ENCODE measurements around the gene TMPRSS11E.
A peak's percentile ranks its signal among the peaks of the same experiment; 100 is the strongest.
"Not testable (repeated sequence)": the region's sequence is repeated elsewhere in the genome, so short reads cannot be mapped to it uniquely, and the experiment has no call there.

TMPRSS11E gene, protein sequence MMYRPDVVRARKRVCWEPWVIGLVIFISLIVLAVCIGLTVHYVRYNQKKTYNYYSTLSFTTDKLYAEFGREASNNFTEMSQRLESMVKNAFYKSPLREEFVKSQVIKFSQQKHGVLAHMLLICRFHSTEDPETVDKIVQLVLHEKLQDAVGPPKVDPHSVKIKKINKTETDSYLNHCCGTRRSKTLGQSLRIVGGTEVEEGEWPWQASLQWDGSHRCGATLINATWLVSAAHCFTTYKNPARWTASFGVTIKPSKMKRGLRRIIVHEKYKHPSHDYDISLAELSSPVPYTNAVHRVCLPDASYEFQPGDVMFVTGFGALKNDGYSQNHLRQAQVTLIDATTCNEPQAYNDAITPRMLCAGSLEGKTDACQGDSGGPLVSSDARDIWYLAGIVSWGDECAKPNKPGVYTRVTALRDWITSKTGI

DNA sequence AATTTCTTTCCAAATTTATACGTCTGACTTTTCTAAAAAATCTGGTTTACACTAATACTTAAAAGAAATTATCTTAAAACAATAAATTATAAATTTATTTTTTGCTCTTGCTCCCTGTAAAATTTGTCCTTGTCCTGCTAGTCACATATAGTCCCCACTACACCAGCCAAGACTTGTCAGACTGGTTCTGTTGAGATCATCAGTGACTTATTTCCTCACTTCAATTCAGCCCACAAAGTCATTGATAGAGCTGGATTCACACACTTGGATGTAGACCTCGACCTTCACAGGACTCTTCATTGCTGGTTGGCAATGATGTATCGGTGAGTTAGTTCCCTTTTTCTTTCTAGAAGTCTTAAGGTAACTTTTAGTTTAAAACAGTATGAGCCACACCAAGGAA, at the start of gene TMPRSS11E:
Gene TMPRSS11E (plus strand): TSS at position 263 of the 400 bp plus-strand sequence. CDS start 50 bp downstream, at position 313.
- no peak for DNase-seq

DNA sequence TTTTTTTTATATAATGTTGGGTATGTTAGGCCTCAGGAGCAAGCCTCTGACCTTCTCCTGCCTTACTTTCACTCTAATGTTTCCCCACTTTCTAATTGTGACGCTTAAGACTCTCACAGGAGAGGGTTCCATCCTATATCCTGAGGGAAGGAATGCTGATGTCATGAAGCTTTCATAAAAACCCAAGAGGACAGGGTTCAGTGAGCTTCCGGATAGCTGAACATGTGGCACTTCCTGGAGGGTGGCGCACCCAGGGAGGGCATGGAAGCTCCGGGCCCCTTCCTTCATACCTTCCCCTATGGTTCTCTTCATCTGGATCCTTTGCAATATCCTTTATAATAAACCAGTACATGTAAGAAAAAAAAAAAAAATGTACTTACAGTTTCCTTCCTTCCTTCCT, 48.0 kb upstream of the TMPRSS11E start:
- no peak for DNase-seq

DNA sequence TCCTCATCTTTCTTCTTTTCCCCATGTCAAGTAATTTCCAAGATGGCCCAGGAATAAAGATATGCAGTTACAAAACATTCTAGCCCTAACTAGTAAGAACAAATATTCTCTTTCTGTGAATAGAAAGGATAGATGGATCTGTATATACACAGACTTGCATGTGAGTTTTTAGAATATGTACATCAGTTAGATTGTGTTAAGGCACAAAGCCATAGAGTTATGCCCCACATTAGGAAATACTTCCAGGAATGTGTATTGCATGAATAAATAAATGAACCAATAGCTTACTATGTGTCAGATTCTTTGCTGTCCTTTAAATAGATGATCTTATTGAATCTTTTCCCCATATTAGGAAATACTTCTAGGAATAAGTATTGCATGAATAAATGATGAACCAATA, 46.0 kb upstream of the TMPRSS11E start:
- no peak for DNase-seq

DNA sequence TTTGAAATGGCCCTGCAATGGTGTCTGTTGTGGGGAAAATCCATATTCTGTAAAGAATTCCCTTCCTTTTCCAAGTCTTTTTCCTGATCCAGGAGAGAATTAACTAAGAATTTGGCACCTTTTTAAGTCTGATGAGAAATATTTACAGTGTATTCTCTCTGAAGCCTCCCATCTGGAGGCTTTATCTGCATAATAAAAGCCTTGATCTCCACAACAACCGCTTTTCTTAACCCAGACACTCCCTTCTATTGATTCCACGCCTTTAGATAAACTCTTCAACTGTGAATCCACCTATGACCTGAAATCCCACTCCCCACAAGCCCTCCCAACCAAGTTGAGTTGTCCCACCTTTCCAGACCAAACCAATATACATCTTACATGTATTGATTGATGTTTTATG, 43.1 kb upstream of the TMPRSS11E start:
- no peak for DNase-seq

DNA sequence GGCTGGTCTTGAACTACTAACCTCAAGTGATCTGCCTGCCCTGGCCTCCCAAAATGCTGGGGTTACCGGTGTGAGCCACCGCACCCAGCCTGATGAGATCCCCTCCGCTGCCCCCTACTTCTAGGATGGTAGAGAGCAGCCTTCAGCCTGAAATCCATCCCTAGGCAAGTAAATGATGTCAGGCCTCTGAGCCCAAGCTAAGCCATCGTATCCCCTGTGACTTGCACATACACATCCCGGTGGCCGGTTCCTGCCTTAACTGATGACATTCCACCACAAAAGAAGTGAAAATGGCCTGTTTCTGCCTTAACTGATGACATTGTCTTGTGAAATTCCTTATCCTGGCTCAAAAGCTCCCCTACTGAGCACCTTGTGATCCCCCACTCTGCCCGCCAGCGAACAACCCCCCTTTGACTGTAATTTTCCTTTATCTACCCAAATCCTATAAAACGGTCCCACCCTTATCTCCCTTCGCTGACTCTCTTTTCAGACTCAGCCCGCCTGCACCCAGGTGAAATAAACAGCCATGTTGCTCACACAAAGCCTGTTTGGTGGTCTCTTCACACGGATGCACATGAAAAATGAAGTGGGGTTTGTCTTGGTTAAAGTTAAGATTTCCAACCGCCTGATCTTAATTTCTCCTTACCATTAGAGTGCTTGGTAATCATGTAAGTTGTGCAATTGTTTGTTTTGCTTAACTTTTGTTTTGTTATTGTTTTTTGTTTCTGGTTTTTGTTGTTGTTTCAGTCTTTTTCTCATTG, 41.4 kb upstream of the TMPRSS11E start:
- DNase-seq: not testable (repeated sequence)

DNA sequence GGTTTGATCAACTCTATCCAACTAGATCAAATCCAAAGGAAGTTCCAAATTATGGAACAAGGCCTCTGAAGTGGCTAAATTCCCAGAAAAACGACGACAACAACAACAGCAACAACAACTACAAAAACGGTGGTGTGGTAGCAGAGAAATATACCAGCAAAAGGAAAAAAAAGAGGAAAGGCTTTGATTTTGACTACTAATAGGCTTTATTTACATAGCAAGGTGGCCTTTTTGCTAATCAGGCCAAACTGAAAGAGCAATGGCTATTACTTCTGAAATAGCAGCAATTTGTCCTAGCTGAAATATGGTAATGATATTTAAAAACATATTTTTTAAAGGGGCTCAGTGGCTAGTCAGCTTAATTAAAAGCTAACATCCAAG, 40.8 kb upstream of the TMPRSS11E start:
- DNase-seq: no peak

DNA sequence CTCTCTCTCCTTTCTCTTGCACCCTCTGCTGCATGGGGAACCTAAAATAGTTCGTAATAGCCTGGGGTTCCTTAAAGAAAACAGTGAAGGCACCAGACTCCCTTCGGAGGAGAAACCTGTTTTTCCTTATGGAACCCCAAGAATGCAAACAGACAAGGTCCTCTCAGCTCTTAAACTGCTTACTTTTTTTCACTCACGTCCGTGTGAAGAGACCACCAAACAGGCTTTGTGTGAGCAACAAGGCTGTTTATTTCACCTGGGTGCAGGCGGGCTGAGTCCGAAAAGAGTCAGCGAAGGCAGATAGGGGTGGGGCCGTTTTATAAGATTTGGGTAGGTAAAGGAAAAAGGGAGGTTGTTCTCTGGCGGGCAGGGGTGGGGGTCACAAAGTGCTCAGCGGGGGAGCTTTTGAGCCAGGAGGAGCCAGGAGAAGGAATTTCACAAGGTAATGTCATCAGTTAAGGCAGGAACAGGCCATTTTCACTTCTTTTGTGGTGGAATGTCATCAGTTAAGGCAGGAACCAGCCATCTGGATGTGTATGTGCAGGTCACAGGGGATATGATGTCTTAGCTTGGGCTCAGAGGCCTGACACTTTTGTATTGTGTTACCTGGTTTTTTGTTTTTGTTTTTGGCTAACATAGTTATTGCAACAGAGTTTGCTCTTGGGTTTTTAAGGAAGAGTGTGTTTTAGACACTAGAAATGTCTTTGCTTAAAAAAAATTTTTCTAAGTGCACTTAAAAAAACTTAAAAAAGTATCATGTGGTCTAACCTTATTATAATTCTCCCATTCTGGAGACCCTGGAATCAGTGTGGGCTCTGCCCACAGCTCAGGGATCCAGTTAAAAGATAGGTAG, 40.0 kb upstream of the TMPRSS11E start:
- DNase-seq: not testable (repeated sequence)

DNA sequence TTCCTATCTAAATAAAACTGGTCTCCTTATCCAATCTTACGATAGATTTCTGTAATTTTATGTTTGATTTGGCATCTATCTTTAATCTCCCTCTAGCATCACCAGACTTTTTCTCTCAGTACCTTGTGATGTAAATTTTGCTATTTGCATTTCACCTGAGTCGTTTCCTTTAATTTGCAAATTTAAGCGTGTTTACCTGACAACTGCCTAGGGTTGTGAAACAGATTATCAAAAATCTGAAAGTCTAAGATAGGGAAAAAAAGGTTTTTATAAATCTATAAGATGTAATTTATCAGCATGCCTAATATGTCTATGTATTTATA, 39.4 kb upstream of the TMPRSS11E start:
- DNase-seq: no peak

DNA sequence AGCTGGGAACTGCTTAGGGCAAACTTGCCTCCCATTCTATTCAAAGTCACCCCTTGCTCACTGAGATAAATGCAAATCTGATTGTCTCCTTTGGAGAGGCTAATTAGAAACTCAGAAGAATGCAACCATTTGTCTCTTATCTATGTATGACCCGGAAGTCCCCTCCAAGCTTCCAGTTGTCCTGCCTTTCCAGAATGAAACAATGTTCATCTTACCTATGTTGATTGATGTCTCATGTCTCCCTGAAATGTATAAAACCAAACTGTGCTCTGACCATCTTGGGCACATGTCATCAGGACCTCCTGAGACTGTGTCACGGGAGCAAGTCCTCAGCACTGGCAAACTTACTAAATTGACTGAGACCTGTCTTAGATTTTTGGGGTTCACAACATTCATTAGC, 37.1 kb upstream of the TMPRSS11E start:
- DNase-seq: no peak

DNA sequence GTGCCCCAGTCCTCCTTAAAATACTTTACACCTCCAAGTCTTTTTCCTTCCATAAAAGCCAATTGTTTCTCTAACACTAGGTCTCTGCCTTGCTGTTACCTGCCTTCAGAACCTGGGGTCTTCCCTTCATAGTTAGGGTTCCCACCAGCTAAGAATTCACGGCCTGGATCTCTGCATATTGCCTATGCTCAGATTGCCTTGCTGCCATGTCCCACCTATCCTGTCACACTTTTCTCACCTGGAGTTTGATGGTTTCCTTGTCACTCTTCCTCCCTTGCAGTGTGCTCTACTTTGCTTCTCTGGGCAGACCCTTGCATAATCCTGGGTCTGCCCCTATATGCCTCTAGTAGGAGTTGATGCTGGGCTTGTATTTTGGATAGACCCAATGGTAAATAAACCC, 36.6 kb upstream of the TMPRSS11E start:
- DNase-seq: no peak

DNA sequence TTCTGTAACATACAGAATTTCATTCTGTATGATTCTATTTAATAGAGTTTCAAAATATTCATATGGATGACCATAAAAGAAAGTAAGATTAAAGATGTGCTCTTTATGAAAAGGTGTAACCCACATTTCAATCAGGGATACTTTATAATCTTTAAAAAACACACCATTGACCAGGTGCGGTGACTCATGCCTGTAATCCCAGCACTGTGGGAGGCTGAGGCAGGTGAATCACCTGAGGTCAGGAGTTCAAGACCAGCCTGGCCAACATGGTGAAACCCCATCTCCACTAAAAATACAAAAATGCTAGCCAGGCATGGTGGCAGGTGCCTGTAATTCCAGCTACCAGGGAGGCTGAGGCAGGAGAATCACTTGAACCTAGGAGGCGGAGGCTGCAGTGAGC, 35.2 kb upstream of the TMPRSS11E start:
- peak in 1 of 2 donors; percentile 4 for DNase-seq

DNA sequence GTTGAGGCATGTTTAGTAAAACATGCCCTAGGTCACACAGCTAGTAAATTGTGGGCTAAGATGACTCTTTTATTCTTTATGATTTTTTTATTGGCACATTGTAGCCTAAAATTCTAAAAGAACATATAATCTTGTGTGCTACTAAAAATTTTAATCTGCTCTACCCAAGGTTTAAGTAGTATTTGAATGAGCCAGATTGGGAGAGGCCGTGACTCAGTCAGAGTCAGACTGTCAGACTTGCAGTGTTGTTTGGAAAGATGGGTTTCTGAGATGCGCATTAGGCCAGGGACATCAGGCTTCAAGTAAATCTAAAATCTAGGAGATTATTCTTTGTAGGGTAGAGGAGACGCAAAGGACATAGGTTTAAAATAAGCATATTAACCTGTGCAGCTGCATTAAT, 30.7 kb upstream of the TMPRSS11E start:
- no peak for DNase-seq

DNA sequence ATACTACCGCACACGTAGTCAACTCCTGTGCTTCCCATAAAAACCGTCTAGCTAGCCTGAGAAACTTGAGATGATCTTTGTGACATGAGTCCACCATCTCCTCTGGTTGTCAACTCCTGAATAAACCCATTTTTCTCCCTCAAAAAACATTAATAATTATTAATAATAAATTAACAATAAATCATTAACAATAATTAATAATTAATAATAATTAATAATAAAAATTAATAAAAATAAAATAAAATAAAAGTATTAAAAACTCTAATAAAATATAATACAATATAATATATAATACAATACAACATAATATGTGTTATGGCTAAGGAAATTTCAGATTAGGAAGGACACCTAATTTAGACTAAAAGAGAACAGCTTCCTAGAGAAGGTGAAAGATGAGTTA, 20.7 kb upstream of the TMPRSS11E start:
- no peak for DNase-seq

DNA sequence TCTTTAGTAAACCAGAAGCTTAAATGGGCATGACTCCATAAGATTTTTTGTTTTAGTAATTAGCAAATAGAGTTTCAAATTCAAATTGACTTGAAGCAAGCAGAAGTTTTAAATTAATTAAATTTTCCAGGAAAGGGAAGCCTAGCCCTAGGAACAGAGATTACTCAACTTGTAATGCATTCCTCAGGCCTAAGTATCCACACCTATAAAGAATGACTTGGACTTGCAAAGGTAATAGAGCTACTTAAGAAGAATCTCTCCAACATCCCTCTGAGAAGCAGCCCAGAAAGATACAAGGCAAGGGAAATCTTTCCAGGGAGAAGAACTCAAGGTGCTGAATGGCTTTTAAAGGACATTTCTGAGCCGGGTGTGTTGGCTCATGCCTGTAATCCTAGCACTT, 16.9 kb upstream of the TMPRSS11E start:
- no peak for DNase-seq

DNA sequence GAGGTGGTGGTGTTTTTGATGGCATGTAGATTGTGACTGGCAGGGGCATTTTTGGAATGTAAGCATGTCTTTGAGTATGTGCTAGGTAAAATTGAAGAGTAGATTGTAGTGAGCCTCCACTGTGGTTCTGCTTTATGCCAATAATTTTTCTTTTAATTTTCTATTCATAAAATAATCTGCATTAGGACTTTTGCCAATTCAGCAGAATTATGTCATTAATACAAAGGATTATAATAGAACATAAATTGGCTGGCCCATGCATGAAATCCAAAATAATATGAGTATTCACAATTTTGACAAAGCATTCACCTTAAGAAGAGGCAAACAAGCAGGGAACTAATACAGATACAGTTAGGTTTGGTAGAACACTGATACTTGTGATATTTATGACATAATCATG, 14.9 kb upstream of the TMPRSS11E start:
- no peak for DNase-seq

DNA sequence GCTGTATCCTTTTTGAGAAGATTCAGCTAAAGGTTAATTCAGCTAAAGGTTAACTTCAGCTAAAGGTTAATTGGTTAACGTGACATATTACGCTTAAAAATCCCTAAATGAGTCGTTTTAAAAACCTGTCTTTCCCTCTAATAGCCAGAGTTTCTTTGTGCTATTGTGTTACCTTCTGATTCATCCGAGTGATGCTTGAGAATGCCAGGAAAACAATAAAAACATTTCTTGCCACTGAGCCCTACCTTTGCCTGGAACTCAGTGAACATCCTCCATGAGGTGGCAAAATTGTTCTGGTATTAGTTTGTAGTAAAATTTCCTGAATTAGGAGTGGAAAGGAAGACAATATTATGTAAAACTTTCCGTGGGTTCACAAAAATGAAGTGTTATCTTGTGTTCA, 13.7 kb upstream of the TMPRSS11E start:
- no peak for DNase-seq

DNA sequence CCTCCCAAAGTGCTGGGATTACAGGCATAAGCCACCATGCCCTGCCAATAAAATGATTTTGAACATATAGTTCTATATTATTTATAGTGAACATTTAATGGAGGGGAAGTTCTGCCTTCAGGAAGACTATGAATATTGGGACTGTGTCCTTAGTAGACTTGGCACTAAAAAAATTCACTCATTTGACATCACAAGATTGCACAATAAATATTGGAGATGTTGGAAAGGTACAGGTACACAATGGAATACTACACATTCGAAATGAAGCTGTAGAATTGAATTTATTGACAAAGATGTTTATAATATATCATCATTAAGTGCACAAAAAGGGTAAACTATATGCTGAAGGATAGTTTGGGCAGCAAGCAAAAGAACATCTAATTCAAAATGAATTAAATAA, 13.0 kb upstream of the TMPRSS11E start:
- DNase-seq: no peak

DNA sequence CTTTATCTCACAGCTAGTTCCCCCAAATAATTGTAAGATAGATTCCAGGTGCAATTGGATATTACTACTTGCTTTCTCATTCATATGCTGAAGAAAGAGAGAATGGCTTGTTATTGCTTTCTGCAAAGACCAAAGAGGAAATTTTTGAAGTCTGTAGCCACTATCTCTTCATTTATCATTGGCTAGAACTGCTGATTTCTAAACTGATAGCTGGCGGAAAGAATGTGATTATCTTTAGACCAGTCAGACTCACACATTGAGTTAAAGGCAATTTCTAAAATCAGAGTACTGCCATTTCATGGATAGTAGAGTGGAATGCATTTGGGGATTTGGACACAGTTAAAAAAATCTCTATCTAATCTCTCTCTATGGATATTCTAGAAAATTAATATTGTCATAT, 12.4 kb upstream of the TMPRSS11E start:
- DNase-seq: no peak

DNA sequence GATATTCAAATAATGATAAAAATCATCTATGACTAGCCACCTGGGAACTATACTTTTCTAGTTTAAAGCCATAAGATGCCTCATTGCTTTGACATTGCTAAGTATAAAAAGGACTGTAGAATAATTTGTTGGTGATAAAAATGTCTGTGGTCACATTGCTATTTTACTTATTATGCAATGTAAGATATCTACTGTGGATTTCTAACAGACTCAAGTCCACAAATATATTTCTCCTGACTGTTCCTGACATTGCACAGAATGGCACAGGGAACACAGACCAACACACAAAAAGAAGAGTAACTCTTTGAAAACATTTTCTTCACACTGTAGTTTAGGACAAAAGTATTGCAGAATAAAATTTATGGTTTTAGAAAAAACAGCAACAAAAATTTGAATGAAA, 2.2 kb upstream of the TMPRSS11E start:
- no peak for DNase-seq

DNA sequence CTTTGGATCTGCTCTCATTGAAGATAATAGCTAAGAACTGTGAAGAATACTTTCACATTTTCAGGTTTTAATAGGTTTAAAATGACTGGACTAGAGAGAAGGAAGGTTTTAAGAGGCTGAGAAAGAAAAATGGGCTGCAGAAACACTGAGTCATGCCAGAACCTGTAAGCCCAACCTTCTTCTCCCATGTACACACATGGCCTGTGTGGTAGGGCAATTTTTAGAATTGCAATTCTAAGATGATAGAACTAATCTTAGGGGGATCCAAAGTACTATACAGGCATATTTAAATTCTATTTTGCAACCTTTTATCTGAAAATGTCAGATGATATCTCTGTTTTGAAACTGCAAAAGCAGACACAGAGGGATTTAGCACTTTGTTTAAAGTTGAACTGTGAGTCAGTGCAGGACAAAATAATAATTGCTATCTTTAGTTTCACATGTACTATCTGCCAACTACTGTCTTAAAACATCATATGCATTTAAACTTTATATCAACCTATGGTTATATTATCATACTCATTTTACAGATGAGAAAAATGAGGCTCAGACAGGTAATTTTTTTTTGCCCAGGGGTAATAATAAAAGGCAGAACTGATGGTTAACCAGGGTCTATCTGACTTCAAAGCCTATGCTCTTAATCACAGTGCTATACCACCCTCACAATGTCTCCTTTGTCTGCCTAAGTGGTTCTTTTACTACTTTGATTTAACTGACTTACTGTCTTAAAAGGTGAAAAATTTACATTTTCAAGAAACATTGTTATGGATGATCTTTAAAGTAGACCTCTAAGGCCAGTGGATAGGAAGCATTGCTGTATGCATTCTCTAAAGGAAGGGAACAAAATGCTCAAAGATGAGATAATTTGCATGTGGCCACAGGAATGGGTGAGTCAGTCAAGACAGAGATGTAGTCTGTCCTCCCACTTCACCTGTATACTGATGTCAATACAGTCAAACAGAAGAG, 4.3 kb downstream of the TMPRSS11E start:
- DNase-seq: no peak

DNA sequence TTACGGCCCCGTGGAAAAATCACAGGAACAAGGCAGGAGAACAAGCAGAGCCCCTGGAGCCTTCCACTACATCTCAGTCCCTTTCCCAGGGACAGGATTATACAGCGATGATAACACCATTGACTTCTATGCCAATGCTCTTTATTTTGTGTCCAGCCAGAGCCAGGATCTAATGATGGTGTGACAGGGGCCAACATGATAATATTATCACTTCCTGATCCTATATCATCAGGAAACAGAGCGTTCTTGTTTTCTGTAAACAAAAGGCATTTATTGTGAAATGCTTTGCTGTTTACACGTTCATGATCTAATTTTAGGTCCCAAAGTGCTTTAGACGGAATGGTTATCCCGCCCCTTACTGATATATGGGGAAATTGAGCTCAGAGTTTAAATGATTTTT, 12.8 kb downstream of the TMPRSS11E start:
- DNase-seq: no peak

DNA sequence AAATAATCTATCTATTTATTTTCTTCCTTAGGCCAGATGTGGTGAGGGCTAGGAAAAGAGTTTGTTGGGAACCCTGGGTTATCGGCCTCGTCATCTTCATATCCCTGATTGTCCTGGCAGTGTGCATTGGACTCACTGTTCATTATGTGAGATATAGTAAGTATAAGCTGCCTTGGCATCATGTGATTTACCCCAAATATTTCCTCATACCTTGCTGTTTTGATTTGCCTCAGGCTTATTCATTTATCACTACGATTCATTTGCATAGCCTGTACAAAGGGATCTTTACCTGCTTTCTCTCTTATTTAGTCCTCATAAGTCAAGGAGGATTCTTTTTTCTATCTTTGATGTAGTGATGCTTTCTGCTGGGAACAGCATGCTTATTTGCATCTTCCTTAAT, 14.5 kb downstream of the TMPRSS11E start:
- DNase-seq: no peak

All from stimulated activated CD4-positive, alpha-beta T cell treated with anti-CD3 and anti-CD28 coated beads, Interleukin-2, amount 100 ng/mL, for 24 hours (primary cell).